Activated T-cell treated with anti-CD3 and anti-CD28 coated beads, Interleukin-2, amount 50 U/mL, for 48 hours (primary cell): ENCODE data around the gene SRRM2.

Source experiments
- DNase-seq, 2 experiments: peaks; one replicate each; pipeline ENCODE4 v3.0.0-alpha.2; 2020

Gene SRRM2

GRCh38 chr16:2778630-2778958 lies 26.2 kb downstream of the SRRM2 start:
- DNase-seq, result no peak

- DNase-seq, result no peak
These were observed 26.9 kb downstream of the SRRM2 start for GRCh38 chr16:2779151-2779920.

- DNase-seq, result peak; percentile 14 to 17
These were observed 27.8 kb downstream of the SRRM2 start for GRCh38 chr16:2779978-2780898.

- DNase-seq, result no peak
These were observed 30.3 kb downstream of the SRRM2 start for GRCh38 chr16:2782583-2783351.

- DNase-seq, result no peak
These were observed 31.3 kb downstream of the SRRM2 start for GRCh38 chr16:2783581-2784357.

- DNase-seq, result peak; percentile 15 to 19
These were observed 32.1 kb downstream of the SRRM2 start for GRCh38 chr16:2784358-2785100.

- DNase-seq, result peak; percentile 63 to 72
These were observed 32.9 kb downstream of the SRRM2 start for GRCh38 chr16:2785101-2785991.

- no peak for DNase-seq
These were observed 33.8 kb downstream of the SRRM2 start for GRCh38 chr16:2786061-2786825.

- DNase-seq, result no peak
These were observed 34.4 kb downstream of the SRRM2 start for GRCh38 chr16:2786826-2787151.

GRCh38 chr16:2787406-2787805 lies 35.0 kb downstream of the SRRM2 start, which contains the start of gene PRSS33:
Gene PRSS33, minus strand, starts transcription at chr16:2787560. Its CDS starts 1,013 bp downstream, at chr16:2786547.
- no peak for DNase-seq

- DNase-seq, result no peak
These were observed 35.5 kb downstream of the SRRM2 start for GRCh38 chr16:2787961-2788360.

- DNase-seq, result no peak
These were observed 38.2 kb downstream of the SRRM2 start for GRCh38 chr16:2790631-2791030.

- no peak for DNase-seq
These were observed 38.7 kb downstream of the SRRM2 start for GRCh38 chr16:2791174-2791573.

GRCh38 chr16:2792940-2793339 lies 40.5 kb downstream of the SRRM2 start:
- DNase-seq, result no peak

- DNase-seq, result no peak
These were observed 43.1 kb downstream of the SRRM2 start for GRCh38 chr16:2795395-2796143.

- no peak for DNase-seq
These were observed 46.3 kb downstream of the SRRM2 start for GRCh38 chr16:2798723-2799204.

- no peak for DNase-seq
These were observed 46.9 kb downstream of the SRRM2 start for GRCh38 chr16:2799205-2799858.

GRCh38 chr16:2799859-2800226 lies 47.4 kb downstream of the SRRM2 start:
- DNase-seq, result no peak
